Breast epithelium (tissue), 3 donors: ENCODE data around the gene TMEM30B.

Experiments used
- POLR2AphosphoS5 ChIP-seq, 3 donors: sonication (generic); formaldehyde crosslinking; IDR thresholded peaks; one replicate each; pipeline ENCODE4 v1.6.1; 2017; ENCODE audit warnings: antibody characterized with exemption in 3 of 3
- TF ChIP-seq, protein P1 (sequence below), 3 donors: fragments of 450-650 bp; IDR thresholded peaks; one replicate each; pipeline ENCODE4 v1.5.1; 2016 to 2017; ENCODE audit warnings: antibody characterized with exemption in 3 of 3, mild to moderate bottlenecking in 3 of 3, moderate library complexity in 3 of 3

DNA sequence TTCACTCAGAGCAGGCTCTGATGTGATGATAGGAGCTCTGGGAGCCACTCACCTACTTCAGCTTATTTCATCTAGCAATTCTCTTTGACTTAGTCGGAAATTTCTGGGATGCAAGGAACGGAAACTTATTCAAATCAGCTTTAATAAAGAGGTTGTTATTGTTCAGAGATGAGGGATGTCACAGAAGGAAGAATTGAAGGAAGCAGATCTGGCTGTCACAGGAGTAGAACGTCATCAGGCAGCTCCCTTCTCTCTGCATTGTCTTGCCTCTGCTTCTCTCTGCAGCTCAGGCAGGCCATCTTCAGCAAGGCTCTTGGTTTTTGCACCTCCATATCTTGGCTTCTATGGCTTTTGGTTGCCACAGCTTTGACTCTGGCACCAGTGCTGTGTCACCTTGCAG is 7.6 kb upstream of the TMEM30B start:
- TF ChIP-seq, protein P1, sequence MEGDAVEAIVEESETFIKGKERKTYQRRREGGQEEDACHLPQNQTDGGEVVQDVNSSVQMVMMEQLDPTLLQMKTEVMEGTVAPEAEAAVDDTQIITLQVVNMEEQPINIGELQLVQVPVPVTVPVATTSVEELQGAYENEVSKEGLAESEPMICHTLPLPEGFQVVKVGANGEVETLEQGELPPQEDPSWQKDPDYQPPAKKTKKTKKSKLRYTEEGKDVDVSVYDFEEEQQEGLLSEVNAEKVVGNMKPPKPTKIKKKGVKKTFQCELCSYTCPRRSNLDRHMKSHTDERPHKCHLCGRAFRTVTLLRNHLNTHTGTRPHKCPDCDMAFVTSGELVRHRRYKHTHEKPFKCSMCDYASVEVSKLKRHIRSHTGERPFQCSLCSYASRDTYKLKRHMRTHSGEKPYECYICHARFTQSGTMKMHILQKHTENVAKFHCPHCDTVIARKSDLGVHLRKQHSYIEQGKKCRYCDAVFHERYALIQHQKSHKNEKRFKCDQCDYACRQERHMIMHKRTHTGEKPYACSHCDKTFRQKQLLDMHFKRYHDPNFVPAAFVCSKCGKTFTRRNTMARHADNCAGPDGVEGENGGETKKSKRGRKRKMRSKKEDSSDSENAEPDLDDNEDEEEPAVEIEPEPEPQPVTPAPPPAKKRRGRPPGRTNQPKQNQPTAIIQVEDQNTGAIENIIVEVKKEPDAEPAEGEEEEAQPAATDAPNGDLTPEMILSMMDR (IDR thresholded peaks at IDR 0.05): no peak
- TF ChIP-seq POLR2AphosphoS5 (IDR thresholded peaks at IDR 0.05): no peak
